Measurements from ENCODE around the gene TMPRSS4. TPM values are rescaled to one million over a fixed set of nuclear protein-coding genes. Genes with fewer than 3 reads are reported as not detected.

TMPRSS4 gene
- total RNA-seq, 1 experiment from 2014 or later: 1.5 TPM

DNA sequence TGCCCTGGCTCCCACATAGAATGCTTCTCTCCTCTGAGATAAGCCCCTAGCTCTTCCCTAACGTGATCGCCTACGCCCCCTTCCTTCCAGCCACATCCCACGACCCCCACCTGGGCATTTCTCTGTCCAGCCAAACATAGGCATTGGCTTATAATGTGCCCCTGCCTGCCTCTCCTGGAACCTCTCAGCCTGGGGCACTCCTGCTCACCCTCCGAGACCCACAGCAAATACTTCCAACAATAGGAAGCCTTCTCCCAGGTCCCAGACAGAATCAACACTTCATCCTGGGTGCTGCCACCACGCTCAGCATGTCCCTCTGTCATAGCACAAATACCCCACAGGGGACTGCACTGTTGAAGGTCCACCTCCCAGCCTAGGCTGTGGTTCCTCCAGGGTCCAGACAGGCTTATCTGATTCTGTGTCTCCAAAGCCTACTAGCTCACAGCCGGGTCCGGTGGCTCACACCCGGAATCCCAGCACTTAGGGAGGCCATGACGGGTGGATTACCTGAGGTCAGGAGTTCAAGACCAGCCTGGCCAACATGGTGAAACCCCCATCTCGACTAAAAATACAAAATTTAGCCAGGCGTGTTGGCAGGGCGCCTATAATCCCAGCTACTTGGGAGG lies 24.2 kb upstream of the TMPRSS4 start (continued):
- TF ChIP-seq ATF3 (IDR thresholded peaks at IDR 0.05) (no peak), TCF7L2 (IDR thresholded peaks at IDR 0.05; ENCODE audit: borderline replicate concordance, extremely low read depth, insufficient read depth, insufficient read length) (no peak)

DNA sequence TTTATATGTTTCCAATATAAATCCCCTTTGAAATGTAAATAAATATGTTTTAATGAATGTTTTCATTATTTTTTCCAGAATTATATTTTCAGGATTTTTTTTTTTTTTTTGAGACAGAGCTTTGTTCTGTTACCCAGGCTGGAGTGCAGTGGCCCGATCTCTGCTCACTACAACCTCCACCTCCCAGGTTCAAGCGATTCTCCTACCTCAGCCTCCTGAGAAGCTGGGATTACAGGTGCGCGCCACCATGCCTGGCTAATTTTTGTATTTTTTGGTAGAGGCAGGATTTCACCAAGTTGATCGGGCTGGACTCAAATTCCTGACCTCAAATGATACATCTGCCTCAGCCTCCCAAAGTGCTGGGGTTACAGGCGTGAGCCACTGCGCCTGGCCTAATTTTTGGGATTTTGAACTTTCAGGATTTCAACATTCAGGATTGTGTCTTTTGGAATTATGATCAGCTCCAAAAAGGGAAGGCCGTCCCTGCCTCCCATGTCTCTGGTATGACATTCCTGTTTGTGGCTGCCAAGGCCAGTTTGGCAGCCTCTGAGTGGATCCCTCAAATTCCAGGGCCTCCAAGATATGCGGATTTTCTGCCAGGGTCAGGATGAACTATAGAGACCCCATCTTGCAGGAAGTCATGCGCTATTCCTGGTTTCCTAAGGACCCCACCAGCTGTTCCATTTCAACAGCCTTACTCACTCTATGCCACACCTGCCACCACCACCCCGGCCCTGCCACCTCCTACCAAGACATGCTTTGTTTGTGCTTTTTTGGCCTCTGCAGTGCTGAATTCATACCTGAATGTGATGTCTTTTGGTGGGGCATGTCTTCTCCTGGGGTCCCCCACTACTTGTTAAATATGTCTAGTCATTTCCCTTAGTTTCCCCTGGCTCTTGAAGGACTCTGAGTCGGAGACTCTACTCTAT lies 21.9 kb upstream of the TMPRSS4 start:
- H3K27me3 ChIP-seq (ENCODE audit: insufficient read depth, low read length): no peaks in the 10 kb centered on the region
- intact Hi-C loops (cut with micrococcal nuclease): no loop called here

More for the DNA sequence above, 21.9 kb upstream of the TMPRSS4 start:
- no peak overlapping the region for H2AFZ ChIP-seq (ENCODE audit: low read depth, low read length, poor library complexity, severe bottlenecking)
- no peak overlapping the region for H3K27ac ChIP-seq (ENCODE audit: low read depth, low read length)
- BruUV-seq (replicated peaks): no TSS peak
- peaks cover 0 to 6% of the 10 kb centered on the region in 2 experiments; a peak in 2 of 4 replicates for H3K4me1 ChIP-seq (ENCODE audit: control insufficient read depth in 1 of 2, insufficient read depth in 2 of 2, low read length in 2 of 2)
- no peak overlapping the region for H3K4me2 ChIP-seq (ENCODE audit: low read length)
- POLR2A ChIA-PET: interaction anchor here (1.0 kb wide), 1 partner anchor 238 kb away, joined by 3 read pairs; no protein-coding TSS in a partner anchor
- TF ChIP-seq POLR2AphosphoS5 (IDR thresholded peaks at IDR 0.05; ENCODE audit: low read depth, low read length) (no peak), FOSL1 (IDR thresholded peaks at IDR 0.05; ENCODE audit: low read depth) (no peak), YY1 (IDR thresholded peaks at IDR 0.05; ENCODE audit: extremely low read depth, insufficient replicate concordance, low read depth, low read length) (no peak), CEBPB (IDR thresholded peaks at IDR 0.05; ENCODE audit: low read depth) (no peak), ZFX (IDR thresholded peaks at IDR 0.05) (no peak), POLR2A (IDR thresholded peaks at IDR 0.05; ENCODE audit: borderline replicate concordance, extremely low read depth, insufficient read depth, insufficient read length) (no peak), EZH2 (IDR thresholded peaks at IDR 0.05) (no peak), ATF3 (IDR thresholded peaks at IDR 0.05) (no peak), SIN3A (IDR thresholded peaks at IDR 0.05; ENCODE audit: low read depth) (no peak), TCF7L2 (IDR thresholded peaks at IDR 0.05; ENCODE audit: borderline replicate concordance, extremely low read depth, insufficient read depth, insufficient read length) (no peak), EGR1 (IDR thresholded peaks at IDR 0.05; ENCODE audit: low read depth) (no peak), ELF1 (IDR thresholded peaks at IDR 0.05; ENCODE audit: borderline replicate concordance, low read depth) (no peak), EZH2phosphoT487 (IDR thresholded peaks at IDR 0.05; ENCODE audit: borderline replicate concordance) (no peak), SP1 (IDR thresholded peaks at IDR 0.05; ENCODE audit: low read depth) (no peak), SRF (IDR thresholded peaks at IDR 0.05; ENCODE audit: low read depth) (no peak)
- TF ChIP-seq, protein P1, sequence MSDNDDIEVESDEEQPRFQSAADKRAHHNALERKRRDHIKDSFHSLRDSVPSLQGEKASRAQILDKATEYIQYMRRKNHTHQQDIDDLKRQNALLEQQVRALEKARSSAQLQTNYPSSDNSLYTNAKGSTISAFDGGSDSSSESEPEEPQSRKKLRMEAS (IDR thresholded peaks at IDR 0.05): no peak
- TF ChIP-seq, protein P2, sequence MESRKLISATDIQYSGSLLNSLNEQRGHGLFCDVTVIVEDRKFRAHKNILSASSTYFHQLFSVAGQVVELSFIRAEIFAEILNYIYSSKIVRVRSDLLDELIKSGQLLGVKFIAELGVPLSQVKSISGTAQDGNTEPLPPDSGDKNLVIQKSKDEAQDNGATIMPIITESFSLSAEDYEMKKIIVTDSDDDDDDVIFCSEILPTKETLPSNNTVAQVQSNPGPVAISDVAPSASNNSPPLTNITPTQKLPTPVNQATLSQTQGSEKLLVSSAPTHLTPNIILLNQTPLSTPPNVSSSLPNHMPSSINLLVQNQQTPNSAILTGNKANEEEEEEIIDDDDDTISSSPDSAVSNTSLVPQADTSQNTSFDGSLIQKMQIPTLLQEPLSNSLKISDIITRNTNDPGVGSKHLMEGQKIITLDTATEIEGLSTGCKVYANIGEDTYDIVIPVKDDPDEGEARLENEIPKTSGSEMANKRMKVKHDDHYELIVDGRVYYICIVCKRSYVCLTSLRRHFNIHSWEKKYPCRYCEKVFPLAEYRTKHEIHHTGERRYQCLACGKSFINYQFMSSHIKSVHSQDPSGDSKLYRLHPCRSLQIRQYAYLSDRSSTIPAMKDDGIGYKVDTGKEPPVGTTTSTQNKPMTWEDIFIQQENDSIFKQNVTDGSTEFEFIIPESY (IDR thresholded peaks at IDR 0.05; ENCODE audit: extremely low read depth, insufficient replicate concordance, low read length): no peak
- TF ChIP-seq, protein P3, sequence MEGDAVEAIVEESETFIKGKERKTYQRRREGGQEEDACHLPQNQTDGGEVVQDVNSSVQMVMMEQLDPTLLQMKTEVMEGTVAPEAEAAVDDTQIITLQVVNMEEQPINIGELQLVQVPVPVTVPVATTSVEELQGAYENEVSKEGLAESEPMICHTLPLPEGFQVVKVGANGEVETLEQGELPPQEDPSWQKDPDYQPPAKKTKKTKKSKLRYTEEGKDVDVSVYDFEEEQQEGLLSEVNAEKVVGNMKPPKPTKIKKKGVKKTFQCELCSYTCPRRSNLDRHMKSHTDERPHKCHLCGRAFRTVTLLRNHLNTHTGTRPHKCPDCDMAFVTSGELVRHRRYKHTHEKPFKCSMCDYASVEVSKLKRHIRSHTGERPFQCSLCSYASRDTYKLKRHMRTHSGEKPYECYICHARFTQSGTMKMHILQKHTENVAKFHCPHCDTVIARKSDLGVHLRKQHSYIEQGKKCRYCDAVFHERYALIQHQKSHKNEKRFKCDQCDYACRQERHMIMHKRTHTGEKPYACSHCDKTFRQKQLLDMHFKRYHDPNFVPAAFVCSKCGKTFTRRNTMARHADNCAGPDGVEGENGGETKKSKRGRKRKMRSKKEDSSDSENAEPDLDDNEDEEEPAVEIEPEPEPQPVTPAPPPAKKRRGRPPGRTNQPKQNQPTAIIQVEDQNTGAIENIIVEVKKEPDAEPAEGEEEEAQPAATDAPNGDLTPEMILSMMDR (IDR thresholded peaks at IDR 0.05 in 2 of 3, conservative IDR thresholded peaks at IDR 0.05 in 1 of 3; ENCODE audit: borderline replicate concordance in 1 of 3, insufficient read depth in 1 of 3, low read depth in 2 of 3, low read length in 2 of 3): no peak
- no peaks in the 10 kb centered on the region for H3K9me3 ChIP-seq (ENCODE audit: control insufficient read depth in 1 of 2, insufficient read depth in 1 of 2, low read depth in 1 of 2, low read length in 2 of 2)
- no peaks in the 10 kb centered on the region for H4K20me1 ChIP-seq (ENCODE audit: insufficient read depth)
- H3K79me2 ChIP-seq (ENCODE audit: insufficient read depth, low read length): no peaks in the 10 kb centered on the region
- DNase-seq (ENCODE audit: low read depth, low spot score): no peak
- CTCF ChIA-PET: interaction anchor here (0.8 to 4.2 kb wide), 4 partner anchors 108 to 247 kb away, joined by 3 to 61 read pairs (median 30); no protein-coding TSS in a partner anchor
- RAD21 ChIA-PET (ENCODE audit: low non-redundant PET in 1 of 2, low total read pairs in 2 of 2, uncharacterized antibody in 2 of 2, unreplicated experiment in 2 of 2): interaction anchor here in 1 of 2 experiments (1.6 kb wide), 1 partner anchor 236 kb away, joined by 4 read pairs; no protein-coding TSS in a partner anchor
- H3K9ac ChIP-seq (ENCODE audit: low read length): no peak overlapping the region
- ATAC-seq: no peak
- H3K36me3 ChIP-seq (ENCODE audit: control insufficient read depth in 1 of 2, insufficient read depth in 2 of 2, low read length in 2 of 2): no peaks in the 10 kb centered on the region
- H3K9me2 ChIP-seq (ENCODE audit: insufficient read depth): no peaks in the 10 kb centered on the region
- no peak overlapping the region for H3K4me3 ChIP-seq (replicated peaks in 1 of 2; ENCODE audit: low read depth in 1 of 2, low read length in 2 of 2)

All from HCT116 (cell line).